GM19043 (cell line): Measurements from ENCODE around the gene OSBPL10.
"Not testable (repeated sequence)": the region's sequence is repeated elsewhere in the genome, so short reads cannot be mapped to it uniquely, and the experiment has no call there.

Experiments
- ATAC-seq: cut with Tn5 transposase; IDR thresholded peaks from one replicate; pipeline ENCODE4 v1.9.1; 2021; ENCODE audit warnings: low read depth; ENCODE audit not compliant: unreplicated experiment

The OSBPL10 gene

GRCh38 chr3:31995026-31995425, 14.0 kb upstream of the OSBPL10 start:
- not testable (repeated sequence) for ATAC-seq

GRCh38 chr3:31993843-31994242, 12.8 kb upstream of the OSBPL10 start:
- no peak for ATAC-seq

- not testable (repeated sequence) for ATAC-seq
Measured at GRCh38 chr3:31992995-31993394, 11.9 kb upstream of the OSBPL10 start.

GRCh38 chr3:31988271-31988670, 7.2 kb upstream of the OSBPL10 start:
- no peak for ATAC-seq

GRCh38 chr3:31985831-31986230, 4.8 kb upstream of the OSBPL10 start:
- ATAC-seq = no peak

GRCh38 chr3:31984321-31984720, 3.3 kb upstream of the OSBPL10 start:
- ATAC-seq = no peak

- ATAC-seq = no peak
Measured at GRCh38 chr3:31980530-31981205, 394 bp downstream of the OSBPL10 start.

GRCh38 chr3:31979001-31979697, 1.9 kb downstream of the OSBPL10 start:
- no peak for ATAC-seq

- ATAC-seq = no peak
Measured at GRCh38 chr3:31978553-31978952, 2.5 kb downstream of the OSBPL10 start.

- no peak for ATAC-seq
Measured at GRCh38 chr3:31977736-31978135, 3.3 kb downstream of the OSBPL10 start.

GRCh38 chr3:31976302-31976701, 4.8 kb downstream of the OSBPL10 start:
- no peak for ATAC-seq

- no peak for ATAC-seq
Measured at GRCh38 chr3:31974964-31975363, 6.1 kb downstream of the OSBPL10 start.

GRCh38 chr3:31974471-31974870, 6.6 kb downstream of the OSBPL10 start:
- ATAC-seq = no peak

- ATAC-seq = no peak
Measured at GRCh38 chr3:31973837-31974236, 7.2 kb downstream of the OSBPL10 start.

- no peak for ATAC-seq
Measured at GRCh38 chr3:31973081-31973480, 8.0 kb downstream of the OSBPL10 start.

- no peak for ATAC-seq
Measured at GRCh38 chr3:31971607-31972006, 9.5 kb downstream of the OSBPL10 start.

GRCh38 chr3:31968927-31969418, 12.1 kb downstream of the OSBPL10 start:
- ATAC-seq = no peak

GRCh38 chr3:31968369-31968926, 12.6 kb downstream of the OSBPL10 start:
- ATAC-seq = no peak

GRCh38 chr3:31967592-31967991, 13.5 kb downstream of the OSBPL10 start:
- ATAC-seq = no peak

- no peak for ATAC-seq
Measured at GRCh38 chr3:31966978-31967591, 14.0 kb downstream of the OSBPL10 start.

GRCh38 chr3:31962801-31963205, 18.3 kb downstream of the OSBPL10 start:
- ATAC-seq = no peak
